ENCODE results near the gene CCDC142.
"Not testable (repeated sequence)": the region's sequence is repeated elsewhere in the genome, so short reads cannot be mapped to it uniquely, and the experiment has no call there.

The CCDC142 gene

GRCh38 chr2:74462054-74462785 lies 20.6 kb downstream of the CCDC142 start:
- DNase-seq = no peak

DNA sequence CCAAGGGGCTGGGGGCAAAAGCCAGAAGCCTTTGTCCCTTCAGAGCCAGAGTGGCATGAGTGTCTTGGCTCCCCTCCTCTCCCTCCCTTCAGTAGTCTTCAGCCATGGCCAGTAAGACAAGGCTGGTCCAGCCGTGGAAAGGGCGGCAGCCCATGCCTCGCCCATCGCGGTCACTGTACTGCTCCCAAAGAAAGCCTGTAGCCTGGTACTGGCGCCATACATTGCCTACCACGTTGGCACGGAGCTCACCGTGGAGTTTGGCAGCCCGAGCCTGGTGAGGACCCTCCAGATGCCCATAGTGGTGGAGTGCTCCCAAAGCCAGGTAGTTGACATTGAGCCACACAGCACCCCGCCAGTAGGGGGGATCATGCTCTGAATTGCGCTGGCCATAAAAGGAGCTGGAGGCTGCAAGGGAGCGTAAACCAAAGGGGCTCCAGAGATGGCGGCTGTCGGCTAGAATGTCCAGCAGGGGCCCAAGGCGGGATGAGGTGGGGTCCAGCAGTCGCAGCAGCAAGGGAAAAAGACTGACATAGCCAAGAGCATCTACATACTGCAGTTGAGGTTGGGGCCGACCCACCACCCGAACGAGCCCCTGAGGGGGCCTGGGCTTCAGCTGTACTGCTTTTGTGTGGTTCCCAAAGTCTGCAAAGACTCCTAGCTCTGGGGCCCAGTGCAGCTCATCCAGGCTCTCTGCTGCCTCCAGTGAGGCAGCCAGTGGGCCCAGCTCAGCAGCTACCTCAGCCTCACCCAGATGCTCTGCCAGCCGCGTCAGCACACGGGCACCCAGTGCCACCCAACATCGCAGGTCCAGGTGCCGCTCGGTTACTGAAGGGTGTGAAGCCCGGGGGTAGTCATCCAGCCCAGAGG lies 21.4 kb downstream of the CCDC142 start:
- DNase-seq = no peak

DNA sequence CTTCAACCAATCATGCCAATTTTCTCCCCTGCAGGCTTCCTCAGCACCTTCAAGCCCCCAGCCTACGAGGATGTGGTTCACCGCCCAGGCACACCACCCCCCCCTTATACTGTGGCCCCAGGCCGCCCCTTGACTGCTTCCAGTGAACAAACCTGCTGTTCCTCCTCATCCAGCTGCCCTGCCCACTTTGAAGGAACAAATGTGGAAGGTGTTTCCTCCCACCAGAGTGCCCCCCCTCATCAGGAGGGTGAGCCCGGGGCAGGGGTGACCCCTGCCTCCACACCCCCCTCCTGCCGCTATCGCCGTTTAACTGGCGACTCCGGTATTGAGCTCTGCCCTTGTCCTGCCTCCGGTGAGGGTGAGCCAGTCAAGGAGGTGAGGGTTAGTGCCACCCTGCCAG lies 22.6 kb downstream of the CCDC142 start:
- DNase-seq = not testable (repeated sequence)

- DNase-seq = not testable (repeated sequence)
These were observed 23.2 kb downstream of the CCDC142 start for GRCh38 chr2:74459503-74460118.

DNA sequence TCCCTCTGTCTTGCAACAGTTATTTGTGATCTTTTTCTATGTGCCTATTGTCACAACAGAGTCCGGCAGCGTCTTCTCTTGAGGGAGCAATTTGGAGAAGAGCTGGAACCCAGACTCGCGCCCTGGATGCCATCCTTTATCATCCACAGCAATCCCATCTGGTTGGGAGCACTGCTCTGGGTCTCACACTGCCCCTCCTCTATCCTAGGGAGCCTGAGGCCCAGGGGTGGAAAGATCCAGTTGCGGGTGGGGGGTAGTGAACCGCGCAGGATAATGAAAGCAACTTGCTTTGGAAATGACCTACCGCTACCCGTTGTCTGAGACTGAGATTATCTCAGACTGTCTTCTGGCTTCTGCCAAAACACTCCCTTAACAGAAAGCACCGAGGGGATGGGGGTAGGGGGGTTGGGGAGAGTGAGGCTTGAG lies 23.8 kb downstream of the CCDC142 start:
- DNase-seq = no peak

GRCh38 chr2:74458132-74458937 lies 24.5 kb downstream of the CCDC142 start, which contains the start of gene WBP1:
Gene WBP1 (plus strand): TSS chr2:74458438. CDS start chr2:74458603, 165 bp downstream.
- DNase-seq = peak; percentile 100

DNA sequence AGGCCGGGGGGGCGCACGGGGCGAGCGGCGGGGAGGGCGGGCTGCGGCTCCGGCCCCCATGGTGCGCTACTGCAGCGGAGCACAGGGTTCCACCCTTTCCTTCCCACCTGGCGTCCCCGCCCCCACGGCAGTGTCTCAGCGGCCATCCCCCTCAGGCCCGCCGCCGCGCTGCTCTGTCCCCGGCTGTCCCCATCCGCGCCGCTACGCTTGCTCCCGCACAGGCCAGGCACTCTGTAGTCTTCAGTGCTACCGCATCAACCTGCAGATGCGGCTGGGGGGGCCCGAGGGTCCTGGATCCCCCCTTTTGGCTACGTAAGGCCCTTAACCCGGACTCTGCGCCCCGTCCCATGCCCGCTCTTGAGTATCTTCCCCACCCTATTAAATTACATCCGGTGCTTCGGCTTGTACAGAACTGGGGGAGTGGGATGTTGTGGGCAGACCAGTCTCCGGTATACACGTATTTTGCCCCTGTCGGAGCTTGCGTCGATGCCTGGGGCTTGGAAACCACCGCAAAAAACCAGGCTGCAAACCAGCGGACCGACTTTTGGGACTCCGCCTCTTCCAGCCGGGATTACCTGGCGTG lies 25.2 kb downstream of the CCDC142 start:
- peak; percentile 58 for DNase-seq

- peak; percentile 58 for DNase-seq
These were observed 25.7 kb downstream of the CCDC142 start for GRCh38 chr2:74457129-74457548.

DNA sequence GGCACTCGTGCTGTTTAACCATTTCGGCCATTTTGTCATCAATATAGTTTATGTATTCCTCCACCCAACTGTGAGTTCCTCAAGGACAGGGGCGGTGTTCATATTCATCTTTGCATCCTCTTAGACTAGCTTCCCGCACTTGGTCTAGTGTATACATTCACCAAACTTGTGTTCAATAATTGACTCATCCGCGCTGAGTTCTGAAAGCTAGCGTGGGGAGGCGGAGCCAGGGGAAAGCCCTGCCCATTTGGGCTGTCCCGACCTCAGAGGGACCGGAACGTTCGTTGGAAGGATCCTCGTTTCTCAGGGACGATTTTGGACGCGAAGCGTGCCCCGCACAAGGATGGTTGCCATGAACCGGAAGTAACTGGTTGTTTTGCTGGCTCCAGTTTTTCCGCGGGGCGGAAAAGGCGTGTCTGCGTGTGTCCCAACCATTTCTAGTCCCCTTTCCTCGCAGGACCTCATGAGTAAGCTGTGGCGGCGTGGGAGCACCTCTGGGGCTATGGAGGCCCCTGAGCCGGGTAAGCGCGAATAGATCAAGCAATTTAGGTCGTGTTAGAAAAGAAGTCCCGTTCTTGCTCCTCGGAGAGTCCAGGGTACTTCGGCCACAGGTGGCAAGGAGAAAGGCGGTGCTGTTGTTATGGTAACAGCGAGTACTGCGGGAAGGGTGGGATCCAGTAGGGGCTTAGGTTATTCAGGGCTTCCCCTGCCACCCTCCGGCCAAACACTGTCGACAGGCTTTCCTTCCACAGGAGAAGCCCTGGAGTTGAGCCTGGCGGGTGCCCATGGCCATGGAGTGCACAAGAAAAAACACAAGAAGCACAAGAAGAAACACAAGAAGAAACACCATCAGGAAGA lies 27.9 kb downstream of the CCDC142 start, which contains the start of gene INO80B:
INO80B (plus strand) TSS at position 434 of the 858 bp plus-strand sequence; CDS start at position 464, 30 bp downstream.
- peak; percentile 79 for DNase-seq

DNA sequence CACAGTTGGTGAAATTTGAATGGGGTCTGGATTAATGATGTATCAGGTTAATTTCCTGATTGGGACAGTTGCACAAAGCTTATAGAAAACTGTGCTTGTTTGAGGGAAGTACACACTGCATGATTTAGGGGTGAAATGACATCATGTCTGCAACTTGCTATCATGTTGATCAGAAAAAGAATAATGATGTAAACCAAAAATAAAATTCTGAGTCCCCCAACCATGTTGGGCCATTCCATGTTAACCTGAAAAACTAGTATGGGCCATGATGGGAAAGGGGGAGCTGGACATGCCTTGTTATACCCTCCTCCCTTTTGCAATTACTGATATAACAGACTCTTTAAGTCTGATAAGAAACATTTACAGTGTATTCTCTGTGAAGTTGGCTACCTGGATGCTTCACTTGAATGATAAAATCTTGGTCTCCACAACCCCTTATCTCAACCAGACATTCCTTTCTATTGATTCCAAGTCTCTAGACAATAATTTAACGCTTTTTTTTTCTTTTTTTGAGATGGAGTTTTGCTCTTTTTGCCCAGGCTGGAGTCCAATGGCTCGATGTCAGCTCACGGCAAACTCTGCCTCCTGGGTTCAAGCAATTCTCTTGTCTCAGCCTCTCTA lies 32.1 kb downstream of the CCDC142 start:
- DNase-seq = no peak

DNA sequence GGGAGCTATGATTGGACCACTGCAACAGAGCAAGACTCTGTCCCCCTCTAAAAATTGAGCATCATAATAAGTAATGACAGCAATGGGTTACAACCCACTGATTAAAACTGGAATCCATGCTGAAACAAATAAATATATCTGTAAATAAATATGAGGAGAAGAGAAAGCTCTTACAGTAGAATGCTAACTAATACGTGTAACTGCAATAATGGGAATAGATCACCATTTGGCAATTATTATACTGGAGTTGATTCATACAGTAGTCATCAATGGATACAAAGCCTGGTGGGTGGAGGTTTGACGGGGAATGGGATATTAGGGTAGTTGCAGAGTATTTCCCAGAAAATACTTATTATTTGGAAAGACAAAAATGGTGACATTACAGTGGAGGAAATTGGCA lies 34.0 kb downstream of the CCDC142 start:
- no peak for DNase-seq

GRCh38 chr2:74447230-74447999 lies 35.4 kb downstream of the CCDC142 start:
- no peak for DNase-seq

DNA sequence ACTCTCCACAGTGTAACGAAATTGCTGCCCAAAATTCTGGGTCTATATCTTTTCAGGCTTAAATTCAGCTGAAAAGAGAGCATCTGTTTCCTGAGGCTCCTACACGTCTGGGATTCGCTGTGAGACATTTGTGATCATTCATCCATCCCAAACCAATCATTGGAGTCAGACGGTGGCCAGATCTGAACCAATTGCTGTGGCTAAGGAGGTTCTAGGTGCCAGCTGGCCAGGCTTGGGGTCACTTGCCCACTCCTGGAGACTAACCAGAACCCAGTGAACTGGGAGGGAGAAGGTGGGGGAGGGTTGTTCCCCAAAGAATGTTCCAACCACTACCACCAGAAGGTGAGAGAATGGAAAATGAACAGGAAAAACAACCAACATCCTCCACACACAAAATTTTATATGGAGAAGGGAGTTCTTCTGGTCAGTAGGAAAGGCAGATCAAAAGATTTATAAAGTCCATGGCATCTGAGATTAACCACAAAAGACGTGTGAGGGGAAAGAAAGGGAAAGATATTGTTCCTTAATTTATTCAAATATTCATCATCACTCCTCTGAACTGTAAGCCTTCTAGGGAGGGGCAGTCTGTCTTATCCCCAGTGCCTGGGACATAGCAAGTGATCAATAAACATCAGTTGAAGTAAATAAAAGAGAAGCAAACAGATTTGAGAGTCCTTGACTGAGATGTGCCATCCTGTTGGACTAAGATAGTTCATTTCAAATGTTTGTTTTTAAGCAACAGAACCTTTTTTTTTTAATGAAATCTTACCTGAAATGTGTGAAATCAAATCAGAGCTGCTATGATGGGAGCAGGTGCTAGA lies 38.1 kb downstream of the CCDC142 start:
- DNase-seq = no peak

- not testable (repeated sequence) for DNase-seq
These were observed 40.1 kb downstream of the CCDC142 start for GRCh38 chr2:74442483-74443297.

DNA sequence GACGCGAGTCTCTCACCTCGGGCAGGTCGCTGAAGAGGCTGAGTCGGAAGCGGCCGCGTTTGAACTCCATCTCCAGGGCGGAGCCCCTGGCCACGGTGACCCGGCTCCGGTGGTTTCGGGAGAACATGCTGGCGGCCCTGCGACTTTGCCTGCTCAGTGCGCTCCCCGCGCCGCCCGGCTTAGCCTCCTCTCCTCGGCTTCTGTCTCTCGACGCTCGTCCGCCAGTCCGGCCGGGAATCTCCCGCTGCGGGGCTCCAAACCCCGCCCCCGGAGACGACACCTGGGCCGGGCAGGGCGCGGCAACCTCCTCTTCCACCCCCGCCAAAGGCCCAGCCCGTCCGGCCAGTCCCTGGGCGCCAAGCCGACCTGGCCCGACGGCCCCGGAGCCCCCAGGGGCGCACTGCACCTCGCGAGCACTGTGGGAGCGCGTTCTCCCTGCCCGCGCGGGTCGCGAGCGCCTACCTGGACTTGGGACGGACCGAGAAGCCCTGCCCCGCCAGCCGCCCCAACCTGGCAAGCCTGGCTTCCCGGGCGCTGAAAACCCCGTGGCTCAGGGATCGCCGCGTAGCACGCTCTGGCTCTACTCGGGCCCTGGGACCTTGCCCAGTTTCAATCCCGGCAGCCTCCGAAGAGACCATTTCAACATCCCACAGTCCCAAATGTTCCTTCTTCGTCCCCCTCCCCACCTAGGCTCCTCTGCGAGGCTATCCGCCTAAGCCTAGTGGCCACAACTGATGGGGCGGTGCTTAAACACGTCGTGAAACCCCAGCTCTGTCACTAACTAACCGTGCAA lies 40.9 kb downstream of the CCDC142 start, which contains the start of gene RTKN:
RTKN (minus strand) TSS at position 248 of the 793 bp plus-strand sequence; CDS start at position 127, 121 bp downstream.
- DNase-seq = no peak

DNA sequence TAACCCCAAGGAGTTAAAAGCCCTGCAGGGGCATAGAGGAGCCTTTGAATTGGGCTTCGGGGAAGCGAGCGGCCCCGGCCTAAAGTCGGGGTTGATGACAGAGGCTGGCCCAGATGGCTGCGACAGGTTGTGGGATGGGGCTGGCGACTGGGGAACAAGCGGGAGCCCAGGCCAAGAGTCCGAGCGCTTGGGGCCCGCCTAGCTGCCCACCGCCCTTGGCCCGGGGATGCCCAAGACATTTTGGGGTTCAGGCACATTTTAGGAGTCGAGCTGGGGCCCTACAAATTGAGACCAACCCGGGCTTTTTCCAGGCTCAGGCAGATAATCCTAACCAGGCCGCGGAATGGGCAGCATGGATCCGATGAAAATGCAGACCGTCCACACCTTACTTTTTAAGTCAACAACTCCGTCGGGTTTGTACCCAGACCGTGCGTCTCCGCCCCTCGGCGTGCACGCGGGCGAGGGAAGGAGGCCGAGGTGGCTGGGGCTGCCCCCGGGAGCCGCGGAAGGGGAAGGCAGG lies 41.6 kb downstream of the CCDC142 start:
- DNase-seq = no peak
